Measurements from ENCODE around the gene ABR.

The ABR gene

DNA sequence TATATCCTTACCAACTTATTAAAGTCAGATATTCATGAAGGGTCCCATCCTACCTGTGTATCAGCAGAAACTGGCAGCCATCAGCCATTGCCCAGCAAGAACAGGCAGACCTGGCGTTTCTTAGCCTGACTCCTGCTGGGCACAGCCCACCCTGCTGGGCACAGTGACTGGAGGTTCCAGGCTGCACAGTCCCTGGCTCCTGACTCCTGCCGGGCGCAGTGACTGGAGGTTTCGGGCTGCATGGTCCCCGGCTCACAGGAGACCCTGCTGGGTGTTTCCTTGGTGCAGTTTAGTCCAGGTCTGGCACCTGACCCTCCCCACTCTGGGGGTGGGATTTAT is 176.2 kb downstream of the ABR start:
- H3F3A ChIP-seq (ENCODE audit: low read depth): no peaks in the 10 kb centered on the region
- no peaks in the 10 kb centered on the region for H3K79me2 ChIP-seq (ENCODE audit: insufficient read depth, low read length)
- no peak overlapping the region for H3K9ac ChIP-seq (ENCODE audit: low read depth, low read length, poor library complexity, severe bottlenecking)
- no peak overlapping the region for H2AFZ ChIP-seq (ENCODE audit: low read length)
- H3K27me3 ChIP-seq (ENCODE audit: insufficient read depth, low read length, poor library complexity, severe bottlenecking): no peaks in the 10 kb centered on the region
- H3K9me3 ChIP-seq (ENCODE audit: insufficient read depth, low read depth, low read length): no peaks in the 10 kb centered on the region
- peaks cover 1% of the 10 kb centered on the region for H4K20me1 ChIP-seq (ENCODE audit: insufficient read depth, low read length, poor library complexity, severe bottlenecking)
- TF ChIP-seq, protein P1, sequence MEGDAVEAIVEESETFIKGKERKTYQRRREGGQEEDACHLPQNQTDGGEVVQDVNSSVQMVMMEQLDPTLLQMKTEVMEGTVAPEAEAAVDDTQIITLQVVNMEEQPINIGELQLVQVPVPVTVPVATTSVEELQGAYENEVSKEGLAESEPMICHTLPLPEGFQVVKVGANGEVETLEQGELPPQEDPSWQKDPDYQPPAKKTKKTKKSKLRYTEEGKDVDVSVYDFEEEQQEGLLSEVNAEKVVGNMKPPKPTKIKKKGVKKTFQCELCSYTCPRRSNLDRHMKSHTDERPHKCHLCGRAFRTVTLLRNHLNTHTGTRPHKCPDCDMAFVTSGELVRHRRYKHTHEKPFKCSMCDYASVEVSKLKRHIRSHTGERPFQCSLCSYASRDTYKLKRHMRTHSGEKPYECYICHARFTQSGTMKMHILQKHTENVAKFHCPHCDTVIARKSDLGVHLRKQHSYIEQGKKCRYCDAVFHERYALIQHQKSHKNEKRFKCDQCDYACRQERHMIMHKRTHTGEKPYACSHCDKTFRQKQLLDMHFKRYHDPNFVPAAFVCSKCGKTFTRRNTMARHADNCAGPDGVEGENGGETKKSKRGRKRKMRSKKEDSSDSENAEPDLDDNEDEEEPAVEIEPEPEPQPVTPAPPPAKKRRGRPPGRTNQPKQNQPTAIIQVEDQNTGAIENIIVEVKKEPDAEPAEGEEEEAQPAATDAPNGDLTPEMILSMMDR (conservative IDR thresholded peaks at IDR 0.05; ENCODE audit: low read length): no peak
- no peak for TF ChIP-seq EZH2phosphoT487 (IDR thresholded peaks at IDR 0.05; ENCODE audit: borderline replicate concordance)
- H3K36me3 ChIP-seq (ENCODE audit: insufficient read depth, low read length): peaks cover 21% of the 10 kb centered on the region; the same call in 1 of the 2 replicates
- no peak overlapping the region for H3K4me2 ChIP-seq (ENCODE audit: low read depth, low read length, poor library complexity, severe bottlenecking)
- no peaks in the 10 kb centered on the region for H3K9me2 ChIP-seq (replicated peaks; ENCODE audit: low read depth, low read length)
- peaks cover 8% of the 10 kb centered on the region for H3K4me1 ChIP-seq (ENCODE audit: insufficient read depth, low read length, poor library complexity, severe bottlenecking)
- no peak overlapping the region for H3K4me3 ChIP-seq (ENCODE audit: low read length, poor library complexity, severe bottlenecking)

DNA sequence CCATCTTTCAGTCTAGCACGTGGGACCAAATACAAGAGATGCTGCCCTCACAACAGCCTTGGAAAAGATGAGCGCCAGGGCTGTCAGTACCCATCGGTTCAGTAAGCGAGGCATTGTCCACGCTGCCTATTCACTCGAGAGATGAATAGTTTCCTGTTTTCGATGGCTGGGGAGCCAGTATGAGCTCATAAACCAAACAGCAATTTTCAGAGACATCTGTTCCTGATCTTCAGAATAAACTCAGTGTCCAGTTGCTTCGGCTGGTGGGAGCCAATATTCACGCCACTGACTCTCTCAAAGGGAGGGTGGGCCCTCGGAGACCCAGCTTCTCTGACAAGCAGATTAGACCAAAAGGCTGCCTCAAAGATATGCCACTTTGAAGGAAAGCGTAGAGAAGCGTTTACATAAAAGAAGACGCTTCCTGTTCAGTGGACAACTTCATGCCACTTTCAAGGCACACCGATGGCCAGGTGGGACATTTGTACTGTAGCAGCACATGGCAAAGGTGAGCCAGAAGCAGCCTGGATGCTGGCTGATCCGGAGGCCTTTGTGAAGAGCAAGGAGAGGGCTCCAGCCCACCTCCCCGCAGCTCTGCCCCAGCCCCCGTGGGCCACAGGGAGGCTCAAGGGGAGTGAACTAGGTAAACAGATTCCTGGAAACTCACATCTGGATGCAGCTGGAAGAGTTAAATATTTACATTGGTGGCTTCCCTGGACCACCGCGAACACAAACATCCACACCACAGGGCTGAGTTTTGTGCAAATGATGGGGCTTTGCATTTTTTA is 176.8 kb downstream of the ABR start:
- TF ChIP-seq, protein P1 (conservative IDR thresholded peaks at IDR 0.05; ENCODE audit: low read length): no peak
- TF ChIP-seq EZH2phosphoT487 (IDR thresholded peaks at IDR 0.05; ENCODE audit: borderline replicate concordance): no peak
- Histone ChIP-seq H3K79me2 (ENCODE audit: insufficient read depth, low read length) (peaks cover 4% of the 10 kb centered on the region), H3K36me3 (ENCODE audit: insufficient read depth, low read length) (peaks cover 21% of the 10 kb centered on the region; the same call in 1 of the 2 replicates), H3K9ac (ENCODE audit: low read depth, low read length, poor library complexity, severe bottlenecking) (no peak overlapping the region), H3K9me2 (replicated peaks; ENCODE audit: low read depth, low read length) (no peaks in the 10 kb centered on the region), H3K9me3 (ENCODE audit: insufficient read depth, low read depth, low read length) (no peaks in the 10 kb centered on the region), H2AFZ (ENCODE audit: low read length) (no peak overlapping the region), H4K20me1 (ENCODE audit: insufficient read depth, low read length, poor library complexity, severe bottlenecking) (peaks cover 3% of the 10 kb centered on the region), H3K27me3 (ENCODE audit: insufficient read depth, low read length, poor library complexity, severe bottlenecking) (no peaks in the 10 kb centered on the region), H3K4me1 (ENCODE audit: insufficient read depth, low read length, poor library complexity, severe bottlenecking) (peaks cover 15% of the 10 kb centered on the region), H3K4me3 (ENCODE audit: low read length, poor library complexity, severe bottlenecking) (no peak overlapping the region), H3F3A (ENCODE audit: low read depth) (no peaks in the 10 kb centered on the region), H3K4me2 (ENCODE audit: low read depth, low read length, poor library complexity, severe bottlenecking) (no peak overlapping the region)

DNA sequence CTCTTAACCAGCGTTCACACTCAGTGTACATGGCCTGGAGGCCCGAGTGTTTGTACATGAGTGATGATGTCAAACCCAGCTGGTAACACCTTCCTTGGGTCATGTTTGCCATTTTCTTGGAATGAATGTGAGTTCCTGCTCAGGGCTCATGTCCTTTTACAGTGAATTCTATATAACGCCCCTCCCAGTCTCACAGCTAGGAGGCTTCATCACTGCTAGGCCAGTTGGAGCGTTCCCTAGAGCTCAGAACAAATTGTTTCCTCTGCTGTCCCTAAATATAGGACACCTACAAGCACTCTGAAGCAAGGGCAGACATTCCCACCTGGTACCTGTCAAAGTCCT is 177.4 kb downstream of the ABR start:
- Histone ChIP-seq H3K27me3 (ENCODE audit: insufficient read depth, low read length, poor library complexity, severe bottlenecking) (no peaks in the 10 kb centered on the region), H3K9ac (ENCODE audit: low read depth, low read length, poor library complexity, severe bottlenecking) (no peak overlapping the region), H3F3A (ENCODE audit: low read depth) (no peaks in the 10 kb centered on the region), H3K79me2 (ENCODE audit: insufficient read depth, low read length) (peaks cover 10% of the 10 kb centered on the region), H3K4me3 (ENCODE audit: low read length, poor library complexity, severe bottlenecking) (no peak overlapping the region), H3K4me1 (ENCODE audit: insufficient read depth, low read length, poor library complexity, severe bottlenecking) (peaks cover 17% of the 10 kb centered on the region), H3K9me2 (replicated peaks; ENCODE audit: low read depth, low read length) (no peaks in the 10 kb centered on the region), H3K36me3 (ENCODE audit: insufficient read depth, low read length) (peaks cover 20% of the 10 kb centered on the region; the same call in 1 of the 2 replicates), H4K20me1 (ENCODE audit: insufficient read depth, low read length, poor library complexity, severe bottlenecking) (peaks cover 3% of the 10 kb centered on the region), H3K4me2 (ENCODE audit: low read depth, low read length, poor library complexity, severe bottlenecking) (no peak overlapping the region), H3K9me3 (ENCODE audit: insufficient read depth, low read depth, low read length) (no peaks in the 10 kb centered on the region), H2AFZ (ENCODE audit: low read length) (no peak overlapping the region)
- no peak for TF ChIP-seq EZH2phosphoT487 (IDR thresholded peaks at IDR 0.05; ENCODE audit: borderline replicate concordance)
- TF ChIP-seq, protein P1 (conservative IDR thresholded peaks at IDR 0.05; ENCODE audit: low read length): no peak

All from Loucy (cell line).